ENCODE data around the gene DDX27.

The DDX27 gene

DNA sequence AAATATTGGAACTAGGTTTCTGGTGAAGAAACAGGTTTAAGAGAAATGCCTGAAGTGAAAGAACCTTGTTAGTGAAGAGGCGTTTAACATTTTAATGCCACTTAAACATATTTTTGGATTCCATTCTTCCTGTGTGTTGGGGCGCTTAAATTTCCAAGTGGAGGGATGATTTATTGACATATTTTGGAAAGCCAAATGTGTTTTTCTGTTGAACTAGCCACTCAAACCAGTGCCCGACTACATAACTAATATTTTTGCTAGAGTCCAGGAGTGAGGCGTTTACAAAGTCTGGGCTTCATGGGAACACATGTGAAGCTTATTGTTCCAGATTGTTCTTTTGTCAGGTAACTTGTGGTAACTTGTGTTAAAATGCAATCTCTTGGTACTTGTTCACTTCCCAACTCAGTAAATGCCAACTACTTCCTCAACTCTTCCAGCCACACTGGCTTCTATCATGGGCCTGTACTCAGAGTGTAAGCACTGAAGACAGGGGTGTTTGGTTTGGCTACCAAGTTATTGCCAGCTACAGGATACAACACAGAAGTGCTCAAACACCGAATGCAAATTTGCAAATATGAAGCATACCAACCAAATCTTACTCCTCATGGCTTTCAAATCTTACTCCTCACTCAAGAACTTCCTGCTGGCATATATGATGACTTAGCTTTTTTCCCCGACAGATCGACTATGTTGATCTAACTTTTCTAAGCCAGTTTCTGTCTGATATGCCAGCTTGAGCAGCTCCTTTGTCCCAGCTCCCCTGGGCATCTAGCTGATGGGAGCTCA, 60.7 kb downstream of the DDX27 start:
- no peak for DNase-seq

GRCh38 chr20:49280463-49281058, 61.3 kb downstream of the DDX27 start:
- DNase-seq = no peak

DNA sequence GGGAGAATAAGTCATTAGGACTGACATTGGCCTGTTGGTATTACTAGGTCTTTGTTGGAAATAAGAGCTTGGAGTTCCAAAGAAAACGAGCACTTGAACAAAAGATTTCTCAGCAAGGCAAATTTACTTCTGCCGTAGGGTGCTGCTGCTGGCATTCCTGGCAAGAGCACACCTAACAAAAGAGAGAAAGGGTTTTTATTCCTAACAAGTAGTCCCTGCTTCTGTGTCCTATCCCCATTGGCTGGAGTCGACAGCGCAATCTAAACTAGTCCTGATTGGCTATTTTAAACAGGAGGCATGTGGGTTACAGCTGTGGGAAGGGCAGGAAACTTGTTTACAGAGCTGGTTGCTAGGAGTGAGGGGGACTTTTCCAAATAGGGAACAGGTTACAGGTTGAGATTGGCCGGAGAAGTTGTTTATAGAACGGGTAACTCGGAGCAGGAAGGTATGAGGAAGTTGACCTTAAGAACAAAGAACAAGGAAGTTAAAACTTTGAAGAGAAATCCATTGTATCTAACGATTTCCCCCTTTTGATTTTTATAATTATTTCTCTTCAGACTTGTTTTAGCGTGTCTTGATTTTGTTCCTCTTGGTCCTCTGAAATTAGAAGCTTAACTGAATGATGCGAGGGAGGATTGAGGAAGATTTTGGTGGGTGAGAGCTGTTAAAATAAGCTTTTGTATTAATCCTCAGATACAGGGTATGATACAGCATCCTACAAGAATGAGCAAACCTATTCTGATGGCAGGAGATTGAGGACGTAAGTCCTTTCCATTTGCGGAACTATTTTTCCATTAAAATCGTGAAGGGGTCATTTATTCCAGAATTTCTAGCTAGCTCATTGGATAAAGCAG, 62.1 kb downstream of the DDX27 start:
- no peak for DNase-seq

GRCh38 chr20:49281913-49282467, 62.8 kb downstream of the DDX27 start:
- no peak for DNase-seq

GRCh38 chr20:49282584-49283171, 63.5 kb downstream of the DDX27 start:
- DNase-seq = no peak

DNA sequence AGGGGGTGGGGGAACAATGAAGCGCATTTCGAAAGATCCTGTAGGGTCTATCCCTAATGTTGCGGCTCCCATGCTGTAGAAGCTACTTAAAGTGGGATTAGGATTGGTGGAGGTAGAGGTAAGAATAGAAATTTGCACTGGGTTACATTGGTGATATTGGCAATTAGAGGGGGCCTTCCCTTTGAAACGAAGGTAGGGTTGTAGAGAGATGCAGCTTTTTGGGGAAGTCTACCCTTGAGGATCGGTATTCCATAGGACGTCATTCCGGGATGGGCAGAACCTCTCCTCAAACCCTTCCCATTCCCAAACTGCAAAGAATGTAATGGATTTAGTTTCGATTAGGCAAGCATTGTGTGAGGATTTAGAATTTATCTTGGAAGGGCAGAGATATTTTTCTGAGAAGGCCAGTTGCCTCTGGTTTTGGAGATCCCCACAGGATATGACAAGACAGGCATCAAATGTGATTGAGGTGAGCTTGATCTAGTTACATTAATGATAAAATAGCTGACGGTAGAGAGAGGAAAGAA, 64.0 kb downstream of the DDX27 start:
- DNase-seq = no peak

GRCh38 chr20:49283703-49284625, 64.7 kb downstream of the DDX27 start:
- no peak for DNase-seq

DNA sequence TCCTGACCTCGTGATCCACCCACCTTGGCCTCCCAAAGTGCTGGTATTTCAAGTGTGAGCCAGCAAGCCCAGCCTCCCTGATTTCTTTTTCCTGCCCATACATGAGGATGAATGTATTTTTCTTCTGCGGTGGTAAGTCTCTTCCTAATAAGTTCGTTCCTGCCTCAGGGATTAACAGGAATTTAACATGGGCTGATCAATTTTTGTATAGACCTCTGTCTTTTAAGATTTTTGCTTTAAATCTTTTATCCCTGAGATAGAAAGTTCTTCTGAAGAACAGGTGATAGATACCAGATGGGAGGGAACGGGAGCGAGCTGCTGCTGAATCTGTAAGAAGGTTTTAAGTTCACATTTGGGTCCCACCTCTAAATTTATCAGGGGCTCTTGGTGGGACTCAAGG, 65.6 kb downstream of the DDX27 start:
- no peak for DNase-seq

DNA sequence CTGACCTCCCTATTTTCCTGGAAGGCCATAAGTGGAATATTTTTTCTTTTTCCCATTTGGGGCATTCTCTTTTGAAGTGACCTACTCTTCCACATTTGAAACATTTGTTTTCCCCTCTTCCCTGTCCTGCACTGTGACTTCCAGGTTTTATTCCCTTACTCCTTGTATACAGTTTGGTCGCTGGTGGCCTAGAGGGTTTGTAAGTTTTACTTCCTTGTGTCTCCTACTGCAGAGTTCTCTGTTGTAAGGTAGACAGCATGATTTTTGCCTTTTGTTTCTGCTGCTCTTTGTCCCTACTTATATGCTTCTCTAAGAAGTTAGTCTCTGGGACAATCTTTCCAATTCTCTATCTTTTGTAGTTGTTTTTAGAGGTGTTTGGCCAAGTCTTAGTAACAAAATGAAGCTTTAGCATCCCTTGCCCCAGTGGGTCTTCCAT, 66.0 kb downstream of the DDX27 start:
- no peak for DNase-seq

GRCh38 chr20:49285813-49286494, 66.7 kb downstream of the DDX27 start:
- no peak for DNase-seq

GRCh38 chr20:49286689-49287551, 67.7 kb downstream of the DDX27 start:
- DNase-seq = no peak

DNA sequence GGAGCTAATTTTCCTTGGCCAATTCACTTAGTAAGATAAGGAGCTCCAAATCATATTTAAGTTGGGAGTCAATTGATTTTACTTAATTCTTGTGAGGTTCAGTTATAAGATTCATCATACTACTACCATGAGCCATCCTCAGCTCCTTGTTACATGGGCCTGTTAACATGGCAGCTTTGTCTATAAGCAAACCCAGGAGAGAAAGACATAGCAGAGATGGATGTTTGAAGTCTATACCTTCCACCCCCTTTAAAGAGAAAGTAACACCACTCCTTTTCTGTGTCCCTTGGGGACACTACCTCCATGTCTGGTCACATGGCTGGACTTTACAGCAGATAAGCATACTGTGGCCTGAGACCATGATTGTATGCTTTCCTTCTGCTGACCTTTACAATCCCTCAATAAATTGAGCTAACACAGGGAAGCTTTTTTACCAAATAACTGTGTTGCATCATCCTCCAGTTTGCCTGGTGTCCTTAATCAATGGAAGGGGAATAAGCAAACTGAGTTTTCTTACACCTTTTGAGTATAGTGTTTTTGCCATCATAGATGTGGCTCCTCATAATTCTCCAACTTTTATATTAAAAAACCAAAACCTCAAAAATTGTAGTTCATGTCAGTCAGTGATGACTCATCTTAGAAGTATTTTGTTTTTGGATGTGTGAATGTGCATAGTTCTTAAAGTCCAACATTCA, 68.5 kb downstream of the DDX27 start:
- peak in 1 of 2 experiments; percentile 23 for DNase-seq

DNA sequence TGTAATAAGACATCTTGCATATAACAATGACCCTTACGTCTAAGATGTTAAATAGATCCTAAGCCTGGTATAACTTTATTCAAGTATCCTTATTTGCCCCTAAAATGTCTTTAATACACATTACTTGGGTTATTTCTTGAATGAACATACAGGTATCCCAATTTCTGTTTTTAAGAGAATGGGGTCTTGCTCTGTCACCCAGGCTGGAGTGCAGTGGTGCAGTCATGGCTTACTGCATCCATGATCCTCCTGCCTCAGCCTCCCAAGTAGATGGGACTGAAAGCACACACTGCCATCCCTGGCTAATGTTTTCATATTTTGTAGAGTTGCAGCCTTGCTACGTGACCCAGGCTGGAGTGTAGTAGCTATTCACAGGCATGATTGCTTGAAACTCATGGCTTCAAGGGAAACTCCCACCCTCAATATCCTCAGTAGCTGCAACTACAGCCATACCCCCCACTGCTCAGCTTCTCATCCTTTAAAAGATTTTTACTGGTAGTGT, 69.1 kb downstream of the DDX27 start:
- DNase-seq = no peak

DNA sequence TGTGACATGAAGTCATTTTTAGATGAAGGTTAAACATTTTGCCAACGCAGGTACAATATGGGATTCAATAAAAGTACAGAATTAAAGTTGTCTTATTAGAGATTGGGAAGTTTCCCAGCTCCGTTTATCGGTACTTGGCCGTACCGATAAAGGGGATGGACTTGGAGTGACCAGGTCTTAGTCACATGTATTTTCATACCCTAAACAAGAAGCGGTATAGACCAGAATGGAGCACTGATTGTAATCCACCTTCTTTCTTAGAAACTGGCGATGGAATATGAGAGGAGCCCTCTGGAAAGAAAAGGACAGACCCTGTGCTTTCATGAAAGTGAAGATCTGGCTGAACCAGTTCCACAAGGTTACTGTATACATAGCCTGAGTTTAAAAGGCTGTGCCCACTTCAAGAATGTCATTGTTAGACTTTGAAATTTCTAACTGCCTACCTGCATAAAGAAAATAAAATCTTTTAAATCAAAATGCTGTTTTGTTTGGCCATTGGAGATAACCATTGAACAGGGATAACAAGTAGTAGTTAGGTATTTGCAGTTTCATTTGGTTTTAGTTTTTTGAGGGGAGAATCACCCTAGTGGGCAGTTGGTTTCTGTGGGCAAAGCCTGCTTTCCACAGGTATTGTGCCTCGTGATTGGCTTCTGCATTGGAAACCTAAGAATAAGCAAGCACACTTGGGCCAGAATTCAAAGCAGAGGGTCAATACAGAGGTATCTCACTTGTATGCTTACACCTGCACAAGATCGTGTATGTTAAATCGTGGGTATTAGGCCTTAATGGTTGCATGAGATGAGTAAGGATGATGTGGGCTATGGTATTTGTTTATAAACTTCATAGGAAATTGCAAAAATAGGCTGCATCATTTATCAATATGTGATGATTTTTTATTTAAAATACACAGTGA, 69.8 kb downstream of the DDX27 start:
- DNase-seq = no peak

DNA sequence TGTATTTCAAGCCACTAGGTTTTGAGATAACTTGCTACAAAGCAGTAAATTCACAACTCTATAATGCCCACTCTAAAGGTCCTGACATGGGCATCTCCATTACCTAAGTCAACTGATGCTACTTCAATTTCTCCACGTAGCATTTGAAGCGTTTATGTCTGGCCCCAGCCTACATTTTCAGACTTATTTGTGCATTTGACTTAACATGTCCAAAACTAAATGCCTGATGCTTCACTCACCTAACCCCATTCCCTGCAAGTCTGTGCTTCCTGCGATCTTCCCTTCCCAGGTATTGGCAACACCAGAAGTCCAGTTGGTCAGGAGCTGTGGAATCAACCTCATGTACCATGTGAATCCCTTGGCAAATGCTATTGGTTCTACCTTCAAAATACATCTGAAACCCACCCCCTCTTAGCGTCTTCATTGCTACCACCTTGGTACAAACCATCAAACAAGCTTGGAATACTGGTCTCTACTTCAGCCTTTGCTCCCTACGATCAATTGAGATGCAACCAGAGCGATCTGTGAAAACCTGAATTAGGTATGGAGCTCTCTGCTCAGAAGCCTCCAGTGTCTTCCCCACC, 71.5 kb downstream of the DDX27 start:
- no peak for DNase-seq

GRCh38 chr20:49291200-49291599, 72.0 kb downstream of the DDX27 start:
- no peak for DNase-seq

DNA sequence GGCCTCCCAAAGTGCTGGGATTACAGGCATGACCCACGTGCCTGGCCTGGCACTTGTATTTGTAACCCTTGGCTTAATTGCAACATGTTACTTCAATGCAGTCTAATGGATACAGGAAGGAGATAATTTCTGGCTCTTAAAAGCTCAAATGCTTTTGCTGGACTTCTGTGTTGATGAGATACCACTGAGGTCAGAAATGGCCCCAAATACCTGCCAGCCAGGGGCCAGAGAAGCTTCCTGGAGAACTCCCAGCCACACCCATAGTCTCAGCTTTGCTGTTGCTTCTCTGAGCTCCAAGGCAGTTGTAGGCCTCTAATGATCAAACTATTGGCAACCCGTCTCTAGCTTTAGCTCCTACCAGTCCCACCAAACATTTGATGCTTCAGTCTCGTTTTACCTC, 72.8 kb downstream of the DDX27 start:
- no peak for DNase-seq

DNA sequence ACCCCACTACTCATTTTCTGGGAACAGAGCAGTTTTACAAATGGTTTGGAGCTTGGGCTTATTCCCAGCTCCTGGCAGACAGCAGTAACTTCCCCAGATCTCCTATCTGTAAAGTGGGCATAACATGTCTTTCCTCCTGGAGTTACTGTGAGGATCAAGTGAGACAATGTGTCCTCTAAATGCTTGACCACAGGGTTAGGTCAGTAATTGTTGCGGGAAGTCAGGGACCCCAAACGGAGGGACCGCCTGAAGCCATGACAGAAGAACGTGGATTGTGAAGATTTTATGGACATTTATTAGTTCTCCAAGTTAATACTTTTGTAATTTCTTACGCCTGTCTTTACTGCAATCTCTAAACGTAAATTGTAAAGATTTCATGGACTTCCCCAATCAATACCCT, 73.9 kb downstream of the DDX27 start:
- no peak for DNase-seq
